Fibroblast of lung (primary cell): ENCODE measurements around the gene PLSCR4. TPM values are rescaled to one million over a fixed set of nuclear protein-coding genes. Genes with fewer than 3 reads are reported as not detected.
A peak's percentile ranks its signal among the peaks of the same experiment; 100 is the strongest.

ENCODE experiments used
- DNase-seq, 2 donors: peaks; one replicate each; pipeline versions ENCODE4 v3.0.0 to v3.0.0-alpha.2; 2010; ENCODE audit warnings: low read depth in 2 of 2
- H2AFZ ChIP-seq: 2 replicates; pipeline ENCODE4 v1.5.1; 2012; ENCODE audit warnings: low read length, control low read depth, inconsistent platforms
- H3K27ac ChIP-seq: 2 replicates; pipeline ENCODE4 v1.5.1; 2011; ENCODE audit warnings: low read length, control low read depth; ENCODE audit not compliant: insufficient read depth
- H3K27me3 ChIP-seq: 2 replicates; pipeline ENCODE4 v1.5.1; 2011; ENCODE audit warnings: mild to moderate bottlenecking, low read length; ENCODE audit not compliant: control insufficient read depth, insufficient read depth
- H3K36me3 ChIP-seq: 2 replicates; pipeline ENCODE4 v1.5.1; 2011; ENCODE audit warnings: low read length; ENCODE audit not compliant: control insufficient read depth, insufficient read depth
- H3K4me1 ChIP-seq: 2 replicates; pipeline ENCODE4 v1.5.1; 2011; ENCODE audit warnings: low read length; ENCODE audit not compliant: control insufficient read depth, insufficient read depth; ENCODE audit errors: extremely low read depth
- H3K4me2 ChIP-seq: 2 replicates; pipeline ENCODE4 v1.5.1; 2011; ENCODE audit warnings: low read length, control low read depth; ENCODE audit not compliant: insufficient read depth; ENCODE audit errors: extremely low read depth
- H3K4me3 ChIP-seq, 4 experiments: fragments of 200-600 bp in 1 of 4; sonication (generic) in 1 of 4; replicated peaks in 1 of 4; 2 replicates each; pipeline ENCODE4 v1.5.1; 2011 to 2016; ENCODE audit warnings: low read length in 4 of 4, low read depth in 3 of 4, mild to moderate bottlenecking in 3 of 4, control low read depth in 2 of 4, inconsistent platforms in 1 of 4, mixed read lengths in 1 of 4; ENCODE audit not compliant: insufficient read depth in 1 of 4; ENCODE audit errors: control extremely low read depth in 1 of 4
- H3K79me2 ChIP-seq: 2 replicates; pipeline ENCODE4 v1.5.1; 2012; ENCODE audit warnings: mild to moderate bottlenecking, low read length, inconsistent platforms; ENCODE audit not compliant: control insufficient read depth, insufficient read depth
- H3K9ac ChIP-seq: 2 replicates; pipeline ENCODE4 v1.5.1; 2011; ENCODE audit warnings: mild to moderate bottlenecking, low read length, control low read depth; ENCODE audit not compliant: insufficient read depth
- H3K9me3 ChIP-seq: 2 replicates; pipeline ENCODE4 v1.5.1; 2012; ENCODE audit warnings: low read depth, low read length; ENCODE audit not compliant: control insufficient read depth, insufficient read depth
- H4K20me1 ChIP-seq: 2 replicates; pipeline ENCODE4 v1.5.1; 2011; ENCODE audit warnings: low read length; ENCODE audit not compliant: control insufficient read depth, insufficient read depth; ENCODE audit errors: extremely low read depth
- CTCF ChIP-seq, 2 donors: IDR thresholded peaks in 1 of 2; conservative IDR thresholded peaks in 1 of 2; 1 replicate in 1 of 2; 2 replicates in 1 of 2; pipeline ENCODE4 v1.5.1; 2011 to 2012; ENCODE audit warnings: low read length in 2 of 2, control low read depth in 1 of 2, inconsistent platforms in 1 of 2, low read depth in 1 of 2, mild to moderate bottlenecking in 1 of 2
- EZH2 ChIP-seq: IDR thresholded peaks from 2 replicates; pipeline ENCODE4 v1.5.1; 2012; ENCODE audit warnings: low read length, control low read depth, mild to moderate bottlenecking; ENCODE audit errors: missing control alignments
- polyA plus RNA-seq, 2 donors: library from polyadenylated mRNA; depleted of rRNA in 1 of 2; stranded (reverse) in 1 of 2; unstranded in 1 of 2; fragments of >200 nt; gene quantifications; 2 replicates each; pipeline ENCODE4 v1.2.1, GENCODE V29; 2011 to 2012; ENCODE audit warnings: missing spikeins in 1 of 2
- total RNA-seq: library from RNA; depleted of rRNA; stranded (reverse); fragments of >200 nt; gene quantifications from 2 replicates; pipeline ENCODE4 v1.2.1, GENCODE V29; 2014

Gene PLSCR4
- total and polyA plus RNA-seq, 2 donors (not counting 1 experiment from before 2014, with no cell fraction given) = 36.7 to 57.6 TPM

DNA sequence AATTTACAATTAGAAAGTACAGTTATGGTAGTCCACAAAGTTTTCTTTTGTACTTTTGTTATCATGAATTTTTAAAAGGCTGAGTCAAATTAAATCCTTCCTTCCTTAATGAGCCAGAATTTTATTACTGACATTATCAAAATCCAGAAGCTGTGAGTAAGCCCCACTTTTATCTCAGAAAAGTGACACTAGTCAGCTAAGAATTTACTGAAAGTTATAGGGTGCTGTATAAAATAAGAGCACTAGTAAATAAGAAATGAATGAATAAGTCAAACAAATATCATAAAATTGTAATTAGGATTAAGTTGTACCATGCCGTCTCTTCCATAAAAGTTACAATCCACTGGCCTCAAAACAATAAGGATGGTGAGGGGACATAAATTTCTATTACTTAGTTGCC is 105.3 kb downstream of the PLSCR4 start:
- H3K36me3 ChIP-seq = no peaks in the 10 kb centered on the region
- peaks cover 11% of the 10 kb centered on the region for H3K4me1 ChIP-seq
- no peak overlapping the region for H3K27ac ChIP-seq
- H3K27me3 ChIP-seq = no peaks in the 10 kb centered on the region
- TF ChIP-seq EZH2 (no peak), CTCF (conservative IDR thresholded peaks at IDR 0.05 in 1 of 2, IDR thresholded peaks at IDR 0.05 in 1 of 2; ENCODE audit: low read depth in 1 of 2, low read length in 2 of 2) (no peak)
- H3K79me2 ChIP-seq = peaks cover 28% of the 10 kb centered on the region
- H3K9ac ChIP-seq = no peak overlapping the region
- H2AFZ ChIP-seq = no peak overlapping the region
- H3K4me2 ChIP-seq = no peak overlapping the region
- no peak overlapping the region for H3K4me3 ChIP-seq
- no peaks in the 10 kb centered on the region for H4K20me1 ChIP-seq
- no peaks in the 10 kb centered on the region for H3K9me3 ChIP-seq
- no peak for DNase-seq

- no peaks in the 10 kb centered on the region for H3K36me3 ChIP-seq
- TF ChIP-seq EZH2 (no peak), CTCF (conservative IDR thresholded peaks at IDR 0.05 in 1 of 2, IDR thresholded peaks at IDR 0.05 in 1 of 2; ENCODE audit: low read depth in 1 of 2, low read length in 2 of 2) (no peak)
- H2AFZ ChIP-seq = no peak overlapping the region
- peak overlapping the region; percentile 71 for H3K4me2 ChIP-seq
- peak; percentile 81 to 82 for DNase-seq
- no peaks in the 10 kb centered on the region for H4K20me1 ChIP-seq
- H3K4me1 ChIP-seq = peaks cover 14% of the 10 kb centered on the region
- peaks cover 23% of the 10 kb centered on the region for H3K79me2 ChIP-seq
- no peaks in the 10 kb centered on the region for H3K9me3 ChIP-seq
- no peak overlapping the region for H3K4me3 ChIP-seq
- no peak overlapping the region for H3K27ac ChIP-seq
- H3K9ac ChIP-seq = no peak overlapping the region
- H3K27me3 ChIP-seq = no peaks in the 10 kb centered on the region
Measured at GRCh38 chr3:146142757-146143156, 108.1 kb downstream of the PLSCR4 start.

Other genes starting within 250 kb of the PLSCR4 start
- gene PLOD2, start 89.9 kb downstream of the PLSCR4 start, total RNA-seq = 85.8 and 114 TPM in 2 replicates
- gene PLOD2, start 89.9 kb downstream of the PLSCR4 start, polyA plus RNA-seq = 38.1 and 91.8 TPM in 2 replicates
- gene PLSCR2, start 218.5 kb upstream of the PLSCR4 start, total RNA-seq = 0.17 TPM in 1 of 2 replicates, not detected in the other
- not detected in 2 replicates for gene PLSCR2, start 218.5 kb upstream of the PLSCR4 start, polyA plus RNA-seq